GM12875 (cell line): ENCODE measurements around the gene HAP1.
A peak's percentile ranks its signal among the peaks of the same experiment; 100 is the strongest.

Source experiments
- H3K4me3 ChIP-seq: one replicate; pipeline ENCODE4 v1.5.1; 2011; ENCODE audit warnings: low read depth, low read length, control low read depth
- CTCF ChIP-seq: IDR thresholded peaks from 2 replicates; pipeline ENCODE4 v1.5.1; 2011; ENCODE audit warnings: low read depth, mild to moderate bottlenecking, control low read depth, inconsistent platforms, low read length, moderate library complexity, borderline replicate concordance; ENCODE audit not compliant: insufficient read depth

Gene HAP1

GRCh38 chr17:41695954-41696757 lies 38.3 kb downstream of the HAP1 start:
- peak; percentile 78 for TF ChIP-seq CTCF
- H3K4me3 ChIP-seq: no peak overlapping the region

GRCh38 chr17:41695134-41695661 lies 39.2 kb downstream of the HAP1 start:
- no peak for TF ChIP-seq CTCF
- H3K4me3 ChIP-seq: no peak overlapping the region

DNA sequence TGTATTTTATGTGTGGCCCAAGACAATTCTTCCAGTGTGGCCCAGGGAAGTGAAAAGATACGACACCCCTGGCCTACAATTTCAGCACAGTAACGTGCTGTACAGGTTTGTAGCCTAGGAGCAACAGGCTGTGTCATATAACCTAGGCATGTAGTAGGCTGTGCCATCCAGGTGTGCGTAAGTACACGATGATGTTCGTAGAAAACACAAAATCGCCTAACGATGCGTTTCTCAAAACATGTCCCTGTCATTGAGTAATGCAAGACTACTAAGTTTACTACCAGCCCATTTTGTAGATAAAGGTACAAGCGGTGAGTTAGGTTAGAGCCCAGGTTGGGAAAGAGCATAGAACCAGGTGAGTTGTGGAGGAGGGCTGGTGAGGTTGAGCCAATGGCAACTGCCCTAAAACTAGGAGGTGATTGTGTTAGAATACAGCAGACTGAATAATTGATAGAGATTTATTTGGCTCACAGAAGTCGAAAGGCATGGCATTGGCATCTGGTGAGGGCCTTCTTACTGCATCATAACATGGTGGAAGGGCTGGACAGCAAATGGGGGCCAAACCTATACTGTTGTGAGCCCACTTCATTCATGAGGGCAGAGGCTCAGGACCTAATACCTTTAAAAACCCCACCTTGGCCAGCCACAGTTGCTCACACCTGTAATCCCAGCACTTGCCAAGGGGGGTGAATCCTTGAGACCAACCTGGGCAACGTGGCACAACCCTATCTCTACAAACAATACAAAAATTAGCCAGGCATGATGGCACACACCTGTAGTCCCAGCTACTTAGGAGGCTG lies 41.5 kb downstream of the HAP1 start:
- no peak for TF ChIP-seq CTCF
- H3K4me3 ChIP-seq: no peak overlapping the region

- no peak for TF ChIP-seq CTCF
- H3K4me3 ChIP-seq: no peak overlapping the region
Observed at GRCh38 chr17:41691031-41691777, 43.2 kb downstream of the HAP1 start.

- no peak overlapping the region for H3K4me3 ChIP-seq
- TF ChIP-seq CTCF: no peak
Observed at GRCh38 chr17:41690497-41690896, 43.9 kb downstream of the HAP1 start.

- peak; percentile 64; the same call in 1 of the 2 replicates for TF ChIP-seq CTCF
- peak overlapping the region; percentile 94 for H3K4me3 ChIP-seq
Observed at GRCh38 chr17:41689497-41690299, 44.7 kb downstream of the HAP1 start.
